OCI-LY3 (cell line): ENCODE measurements around the gene TFCP2L1.

ENCODE experiments used
- H2AFZ ChIP-seq: fragments of 200-600, 300-600 bp; shearing (Covaris generic); 2 replicates; pipeline ENCODE4 v1.6.0; 2014; ENCODE audit warnings: antibody characterized with exemption, low read depth, low read length
- H3K27ac ChIP-seq: fragments of 200-600, 300-600 bp; sonication (generic); 2 replicates; pipeline ENCODE4 v1.5.1; 2014; ENCODE audit warnings: mild to moderate bottlenecking, low read length, moderate library complexity, mixed read lengths
- H3K27me3 ChIP-seq: fragments of 200-600, 300-600 bp; sonication (generic); 2 replicates; pipeline ENCODE4 v1.6.1; 2014; ENCODE audit warnings: low read depth, low read length, mixed read lengths
- H3K36me3 ChIP-seq: fragments of 200-600, 300-600 bp; sonication (generic); replicated peaks from 2 replicates; pipeline ENCODE3; 2014; ENCODE audit warnings: low read depth, low read length, mixed read lengths
- H3K4me1 ChIP-seq: fragments of 300-600, 200-600 bp; sonication (generic); 2 replicates; pipeline ENCODE4 v1.6.1; 2014; ENCODE audit warnings: low read length, mixed read lengths
- H3K4me2 ChIP-seq: fragments of 200-600, 300-600 bp; sonication (generic); 2 replicates; pipeline ENCODE4 v1.6.1; 2014; ENCODE audit warnings: low read length, mixed read lengths
- H3K4me3 ChIP-seq: fragments of 300-600, 200-600 bp; sonication (generic); 2 replicates; pipeline ENCODE4 v1.5.1; 2014; ENCODE audit warnings: antibody characterized with exemption, mild to moderate bottlenecking, low read length, moderate library complexity
- H3K79me2 ChIP-seq: fragments of 300-600, 200-600 bp; shearing (Covaris generic); 2 replicates; pipeline ENCODE4 v1.6.1; 2014; ENCODE audit warnings: mild to moderate bottlenecking, low read length, mixed read lengths
- H3K9ac ChIP-seq: fragments of 300-600, 200-600 bp; shearing (Covaris generic); 2 replicates; pipeline ENCODE4 v1.6.0; 2014; ENCODE audit warnings: mild to moderate bottlenecking, low read length, moderate library complexity
- H3K9me3 ChIP-seq: fragments of 200-600, 300-600 bp; shearing (Covaris generic); 2 replicates; pipeline ENCODE4 v1.6.1; 2014; ENCODE audit warnings: low read length, mixed read lengths; ENCODE audit not compliant: insufficient read depth
- H4K20me1 ChIP-seq: fragments of 200-600, 300-600 bp; sonication (generic); 2 replicates; pipeline ENCODE4 v1.6.1; 2016; ENCODE audit warnings: low read length, mixed read lengths; ENCODE audit not compliant: insufficient read depth
- EZH2phosphoT487 ChIP-seq: fragments of 200-600 bp; shearing (Covaris generic); IDR thresholded peaks from 2 replicates; pipeline ENCODE4 v1.6.1; 2018; ENCODE audit warnings: antibody characterized with exemption, mixed run types, low read depth
- TF ChIP-seq, protein P1 (sequence below): fragments of 200-600, 300-600 bp; sonication (generic); IDR thresholded peaks from 2 replicates; pipeline ENCODE4 v1.5.1; 2014; ENCODE audit warnings: antibody characterized with exemption, low read length, low read depth

TFCP2L1 gene

DNA sequence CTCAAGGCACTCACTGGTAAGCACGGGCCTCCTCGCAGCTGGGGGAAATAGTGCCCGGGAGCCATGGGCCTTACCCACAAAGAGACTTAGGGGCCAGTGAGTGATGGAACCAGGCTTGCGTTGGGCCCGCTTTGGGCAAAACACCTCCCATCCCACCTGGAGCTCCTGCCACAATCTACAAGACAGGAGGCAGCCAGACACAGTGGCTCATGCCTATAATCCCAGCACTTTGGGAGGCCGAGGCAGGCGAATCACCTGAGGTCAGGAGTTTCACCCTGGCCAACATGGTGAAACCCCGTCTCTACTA lies 88.2 kb downstream of the TFCP2L1 start:
- Histone ChIP-seq H2AFZ (no peak overlapping the region), H3K9ac (no peak overlapping the region), H4K20me1 (no peaks in the 10 kb centered on the region), H3K4me2 (no peak overlapping the region), H3K4me3 (no peak overlapping the region), H3K36me3 (no peaks in the 10 kb centered on the region), H3K27ac (no peak overlapping the region), H3K79me2 (no peaks in the 10 kb centered on the region), H3K27me3 (no peaks in the 10 kb centered on the region), H3K9me3 (no peaks in the 10 kb centered on the region), H3K4me1 (no peaks in the 10 kb centered on the region)
- TF ChIP-seq, protein P1, sequence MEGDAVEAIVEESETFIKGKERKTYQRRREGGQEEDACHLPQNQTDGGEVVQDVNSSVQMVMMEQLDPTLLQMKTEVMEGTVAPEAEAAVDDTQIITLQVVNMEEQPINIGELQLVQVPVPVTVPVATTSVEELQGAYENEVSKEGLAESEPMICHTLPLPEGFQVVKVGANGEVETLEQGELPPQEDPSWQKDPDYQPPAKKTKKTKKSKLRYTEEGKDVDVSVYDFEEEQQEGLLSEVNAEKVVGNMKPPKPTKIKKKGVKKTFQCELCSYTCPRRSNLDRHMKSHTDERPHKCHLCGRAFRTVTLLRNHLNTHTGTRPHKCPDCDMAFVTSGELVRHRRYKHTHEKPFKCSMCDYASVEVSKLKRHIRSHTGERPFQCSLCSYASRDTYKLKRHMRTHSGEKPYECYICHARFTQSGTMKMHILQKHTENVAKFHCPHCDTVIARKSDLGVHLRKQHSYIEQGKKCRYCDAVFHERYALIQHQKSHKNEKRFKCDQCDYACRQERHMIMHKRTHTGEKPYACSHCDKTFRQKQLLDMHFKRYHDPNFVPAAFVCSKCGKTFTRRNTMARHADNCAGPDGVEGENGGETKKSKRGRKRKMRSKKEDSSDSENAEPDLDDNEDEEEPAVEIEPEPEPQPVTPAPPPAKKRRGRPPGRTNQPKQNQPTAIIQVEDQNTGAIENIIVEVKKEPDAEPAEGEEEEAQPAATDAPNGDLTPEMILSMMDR: no peak
- TF ChIP-seq EZH2phosphoT487: no peak

- Histone ChIP-seq H3K9me3 (no peaks in the 10 kb centered on the region), H3K36me3 (no peaks in the 10 kb centered on the region), H3K79me2 (no peaks in the 10 kb centered on the region), H2AFZ (no peak overlapping the region), H3K27ac (no peak overlapping the region), H3K4me3 (no peak overlapping the region), H3K4me2 (no peak overlapping the region), H3K27me3 (no peaks in the 10 kb centered on the region), H3K4me1 (no peaks in the 10 kb centered on the region), H3K9ac (no peak overlapping the region), H4K20me1 (no peaks in the 10 kb centered on the region)
- TF ChIP-seq EZH2phosphoT487: no peak
- TF ChIP-seq, protein P1: no peak
Observed at GRCh38 chr2:121196132-121196848, 88.7 kb downstream of the TFCP2L1 start.

DNA sequence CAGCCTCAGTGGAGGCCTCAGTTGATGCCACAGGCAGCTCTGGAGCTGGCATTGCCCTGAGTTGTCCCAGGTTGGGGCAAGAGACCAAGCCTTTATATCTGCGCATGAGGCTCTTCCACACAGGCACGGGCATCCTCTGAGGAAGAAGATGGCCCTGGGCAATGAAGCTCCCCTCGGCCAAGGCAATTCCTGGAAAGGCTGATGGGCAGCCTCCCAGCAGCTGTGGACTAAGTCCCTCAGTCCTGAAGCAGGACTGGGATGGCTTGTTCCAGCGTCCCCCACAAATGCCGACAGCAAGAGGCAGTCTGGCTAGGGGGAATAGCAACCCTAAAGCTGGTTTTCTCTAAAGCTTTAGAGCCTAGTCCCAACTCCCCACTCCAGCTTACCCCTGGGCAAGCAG lies 90.0 kb downstream of the TFCP2L1 start:
- no peaks in the 10 kb centered on the region for H3K27me3 ChIP-seq
- H3K4me3 ChIP-seq: no peak overlapping the region
- no peaks in the 10 kb centered on the region for H3K9me3 ChIP-seq
- no peaks in the 10 kb centered on the region for H3K4me1 ChIP-seq
- TF ChIP-seq EZH2phosphoT487: no peak
- TF ChIP-seq, protein P1: no peak
- no peak overlapping the region for H3K9ac ChIP-seq
- H3K36me3 ChIP-seq: no peaks in the 10 kb centered on the region
- no peaks in the 10 kb centered on the region for H3K79me2 ChIP-seq
- H3K27ac ChIP-seq: no peak overlapping the region
- no peaks in the 10 kb centered on the region for H4K20me1 ChIP-seq
- H2AFZ ChIP-seq: no peak overlapping the region
- H3K4me2 ChIP-seq: no peak overlapping the region

GRCh38 chr2:121194626-121195025 lies 90.4 kb downstream of the TFCP2L1 start:
- Histone ChIP-seq H3K27me3 (no peaks in the 10 kb centered on the region), H4K20me1 (no peaks in the 10 kb centered on the region), H3K36me3 (no peaks in the 10 kb centered on the region), H3K4me1 (no peaks in the 10 kb centered on the region), H3K4me2 (no peak overlapping the region), H3K79me2 (no peaks in the 10 kb centered on the region), H3K27ac (no peak overlapping the region), H3K9ac (no peak overlapping the region), H2AFZ (no peak overlapping the region), H3K9me3 (no peaks in the 10 kb centered on the region), H3K4me3 (no peak overlapping the region)
- TF ChIP-seq, protein P1: no peak
